Left hindlimb (tissue), 1 donor: ENCODE results near the gene IL1B.
A peak's percentile ranks its signal among the peaks of the same experiment; 100 is the strongest.

Experiments
- DNase-seq: peaks from one replicate; pipeline ENCODE4 v3.0.0-alpha.2; 2018

The IL1B gene

DNA sequence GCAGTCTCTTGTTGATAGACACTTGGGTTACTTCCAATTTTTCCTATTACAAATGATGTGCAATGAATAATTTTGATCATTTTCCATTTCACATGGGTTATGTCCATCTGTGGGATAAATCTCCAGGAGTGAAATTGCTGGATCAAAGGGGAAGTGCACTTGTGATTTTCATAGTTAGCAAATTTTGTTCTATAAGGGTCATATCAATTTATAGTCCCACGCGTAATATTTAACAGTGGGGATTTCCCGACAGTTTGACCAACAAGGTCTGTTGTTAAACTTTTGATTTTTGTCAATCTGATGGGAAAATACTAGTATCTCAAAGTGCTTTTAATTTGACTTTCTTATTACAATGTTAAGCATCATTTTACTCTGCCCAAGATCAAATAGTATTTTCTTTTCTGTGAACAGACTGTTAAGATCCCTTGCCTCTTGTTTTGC lies 8.3 kb downstream of the IL1B start:
- no peak for DNase-seq

GRCh38 chr2:112827604-112828185 lies 8.9 kb downstream of the IL1B start:
- no peak for DNase-seq

GRCh38 chr2:112827009-112827408 lies 9.6 kb downstream of the IL1B start:
- no peak for DNase-seq

GRCh38 chr2:112825706-112826105 lies 10.9 kb downstream of the IL1B start:
- DNase-seq, result no peak

DNA sequence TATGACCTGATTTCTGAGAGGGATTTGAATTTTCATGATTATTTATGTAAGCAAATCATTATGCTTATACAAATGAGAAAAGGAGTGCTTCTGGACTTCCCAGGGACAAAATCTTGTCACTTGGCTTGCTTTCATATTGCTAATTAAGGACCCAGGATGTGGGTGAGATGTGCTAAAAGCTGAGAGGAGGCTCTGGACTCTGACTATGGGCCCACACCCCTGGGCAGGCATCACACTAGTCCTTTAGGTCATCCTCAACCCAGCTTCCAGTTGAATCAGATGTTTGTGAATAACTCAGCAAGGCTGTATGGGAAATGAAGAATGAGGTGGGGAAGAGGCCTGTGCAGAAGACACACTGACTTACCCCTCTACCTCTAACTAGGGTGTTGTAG lies 11.9 kb downstream of the IL1B start:
- no peak for DNase-seq

DNA sequence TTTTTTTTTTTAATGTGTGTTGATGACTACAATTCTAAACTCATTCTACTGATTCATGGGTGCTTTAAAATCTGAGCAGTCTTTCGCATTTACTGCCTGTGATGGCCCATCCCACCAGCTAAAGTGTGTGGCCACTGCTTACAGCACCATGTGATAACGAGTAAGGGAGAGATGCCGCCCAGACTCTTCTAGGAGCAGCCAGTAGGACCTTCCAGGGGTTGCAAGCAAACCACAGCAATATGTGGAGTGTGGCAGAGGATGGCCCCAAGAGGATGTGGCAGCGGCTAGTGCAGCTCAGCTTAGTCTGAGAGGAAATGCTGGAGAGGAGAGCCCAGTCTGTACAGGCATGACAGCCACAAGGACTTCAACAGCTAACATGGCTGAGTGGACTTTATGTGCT lies 14.9 kb downstream of the IL1B start:
- DNase-seq, result no peak

- DNase-seq, result no peak
These were observed 15.4 kb downstream of the IL1B start for GRCh38 chr2:112821142-112821541.

- DNase-seq, result no peak
These were observed 16.2 kb downstream of the IL1B start for GRCh38 chr2:112820343-112820742.

DNA sequence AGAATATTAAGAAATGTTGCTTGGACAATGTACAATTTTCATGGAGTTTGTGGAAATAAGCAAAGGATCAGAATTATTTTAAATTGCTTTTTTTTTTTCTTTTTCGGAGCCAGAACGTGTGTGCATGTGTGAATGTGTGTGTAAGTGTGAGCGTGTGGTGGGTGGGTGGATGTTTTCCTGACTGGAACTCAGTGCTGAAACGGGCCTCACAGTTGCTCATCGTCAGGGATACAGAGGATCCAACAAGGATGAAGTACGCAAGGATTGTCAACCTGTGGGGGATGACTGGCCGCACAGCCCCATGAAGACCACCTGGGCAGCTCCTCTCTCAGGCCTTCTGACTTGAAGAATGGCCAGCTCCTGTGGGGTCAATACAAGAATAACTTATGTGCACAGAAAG lies 17.5 kb downstream of the IL1B start:
- no peak for DNase-seq

DNA sequence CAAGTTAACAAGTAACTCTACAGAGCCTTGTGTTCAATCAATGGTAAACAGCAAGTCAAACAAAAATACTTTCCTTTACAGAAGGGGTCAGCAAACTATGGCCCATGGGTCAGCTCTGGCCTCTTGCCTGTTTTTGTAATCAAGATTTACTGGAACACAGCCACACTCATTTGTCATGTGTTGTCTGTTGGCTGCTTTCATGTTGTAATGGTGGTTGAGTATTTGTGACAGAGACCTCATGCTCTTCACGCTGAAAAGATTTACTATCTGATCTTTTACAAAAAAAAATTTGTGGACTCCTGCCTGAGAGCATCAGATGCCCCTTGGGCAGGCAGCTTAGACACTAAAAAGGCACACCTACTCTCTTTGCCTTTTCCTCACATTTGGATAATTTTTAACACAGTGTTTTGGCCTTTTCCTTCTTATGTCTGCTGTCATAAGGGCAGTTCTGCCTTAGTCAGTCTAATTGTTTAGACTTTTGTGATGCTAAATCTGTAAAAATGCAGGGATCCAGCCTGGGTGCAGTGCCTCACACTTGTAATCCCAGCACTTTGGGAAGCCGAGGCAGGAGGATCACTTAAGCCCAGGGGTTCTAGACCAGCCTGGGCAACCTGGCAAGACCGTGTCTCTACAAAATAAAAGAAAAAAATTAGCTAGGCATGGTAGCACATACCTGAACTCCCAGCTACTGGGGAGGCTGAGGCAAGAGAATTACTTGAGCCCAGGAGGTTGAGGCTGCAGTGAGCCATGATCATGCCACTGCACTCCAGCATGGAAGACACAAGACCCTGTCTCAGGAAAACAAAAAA lies 18.3 kb downstream of the IL1B start:
- DNase-seq, result no peak

DNA sequence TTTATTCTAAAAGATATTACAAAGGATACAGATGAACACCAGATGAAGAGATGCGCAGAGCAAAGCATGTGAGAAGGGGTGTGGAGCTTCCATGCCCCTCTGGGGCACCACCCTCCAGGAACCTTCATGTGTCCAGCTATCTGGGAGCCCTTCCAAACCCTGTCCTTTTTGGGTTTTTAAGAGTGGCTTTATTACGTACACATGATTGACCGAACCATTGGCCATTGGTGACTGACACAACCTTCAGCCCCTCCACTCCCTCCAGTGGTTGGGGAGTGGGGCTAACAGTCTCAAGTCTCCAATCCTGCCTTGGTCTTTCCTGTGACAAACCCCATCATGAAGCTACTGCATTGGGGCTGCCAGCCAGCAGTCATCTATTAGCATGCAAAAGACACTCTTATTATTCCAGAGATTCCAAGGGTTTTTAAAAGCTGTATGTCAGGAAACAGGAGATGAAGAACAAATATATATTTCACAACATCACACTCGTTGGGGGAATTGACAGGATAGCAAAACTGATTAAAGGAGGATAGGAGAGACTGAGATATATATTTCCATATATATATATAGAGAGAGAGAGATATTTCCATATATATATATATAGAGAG lies 19.4 kb downstream of the IL1B start:
- DNase-seq, result no peak

GRCh38 chr2:112814278-112814677 lies 22.3 kb downstream of the IL1B start:
- no peak for DNase-seq

- DNase-seq, result no peak
These were observed 23.2 kb downstream of the IL1B start for GRCh38 chr2:112813280-112813966.

- peak; percentile 48 for DNase-seq
These were observed 24.0 kb downstream of the IL1B start for GRCh38 chr2:112812318-112813267.

- DNase-seq, result no peak
These were observed 24.7 kb downstream of the IL1B start for GRCh38 chr2:112811841-112812306.

DNA sequence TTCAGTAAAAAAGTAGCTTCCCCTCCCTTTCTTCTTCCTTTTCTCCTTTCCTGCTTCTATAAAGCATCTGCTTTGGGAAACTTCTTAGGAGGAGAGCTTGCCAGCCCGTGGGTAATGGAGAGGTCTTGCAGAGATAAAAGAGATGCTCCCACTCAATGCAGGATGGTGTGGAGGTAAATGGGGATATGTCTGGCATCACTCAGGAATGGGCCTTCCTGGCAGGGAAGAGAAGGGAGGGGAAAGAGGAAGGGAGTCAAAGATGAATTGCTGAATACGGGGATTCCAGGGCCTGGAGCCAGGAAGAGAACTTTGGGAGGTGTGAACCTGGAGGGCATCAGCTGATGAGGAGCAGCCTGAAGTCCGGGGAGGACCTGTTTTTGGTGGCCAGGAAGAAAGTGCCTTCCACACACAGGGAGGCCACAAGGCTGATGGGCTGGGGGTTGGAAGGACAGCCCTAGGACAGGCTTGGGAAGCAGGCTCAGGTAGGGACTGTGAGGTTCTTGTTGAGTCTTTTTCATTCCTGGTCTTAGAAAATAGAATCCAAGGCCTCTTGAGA lies 25.2 kb downstream of the IL1B start:
- no peak for DNase-seq

GRCh38 chr2:112809112-112809511 lies 27.5 kb downstream of the IL1B start:
- DNase-seq, result no peak

- DNase-seq, result no peak
These were observed 29.3 kb downstream of the IL1B start for GRCh38 chr2:112807233-112807807.

DNA sequence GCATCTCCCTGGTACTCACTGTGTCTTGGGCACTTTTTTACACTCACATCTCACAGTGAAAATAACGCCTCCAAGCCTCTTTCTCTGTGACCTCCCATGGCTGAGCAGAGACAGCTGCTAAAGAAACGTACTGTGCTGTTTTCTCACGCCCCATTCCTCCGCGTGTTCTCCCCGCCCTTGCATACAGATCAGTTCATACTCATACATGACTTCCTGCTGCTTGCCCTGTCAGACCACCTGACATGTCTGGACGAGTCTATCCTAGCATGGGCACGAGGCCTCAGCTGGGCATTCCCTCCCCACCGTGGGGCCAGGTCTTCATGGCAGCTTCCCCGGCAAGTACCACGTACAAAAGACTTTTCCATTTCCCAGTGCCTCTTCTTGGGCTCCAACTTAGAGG lies 31.0 kb downstream of the IL1B start:
- DNase-seq, result no peak

DNA sequence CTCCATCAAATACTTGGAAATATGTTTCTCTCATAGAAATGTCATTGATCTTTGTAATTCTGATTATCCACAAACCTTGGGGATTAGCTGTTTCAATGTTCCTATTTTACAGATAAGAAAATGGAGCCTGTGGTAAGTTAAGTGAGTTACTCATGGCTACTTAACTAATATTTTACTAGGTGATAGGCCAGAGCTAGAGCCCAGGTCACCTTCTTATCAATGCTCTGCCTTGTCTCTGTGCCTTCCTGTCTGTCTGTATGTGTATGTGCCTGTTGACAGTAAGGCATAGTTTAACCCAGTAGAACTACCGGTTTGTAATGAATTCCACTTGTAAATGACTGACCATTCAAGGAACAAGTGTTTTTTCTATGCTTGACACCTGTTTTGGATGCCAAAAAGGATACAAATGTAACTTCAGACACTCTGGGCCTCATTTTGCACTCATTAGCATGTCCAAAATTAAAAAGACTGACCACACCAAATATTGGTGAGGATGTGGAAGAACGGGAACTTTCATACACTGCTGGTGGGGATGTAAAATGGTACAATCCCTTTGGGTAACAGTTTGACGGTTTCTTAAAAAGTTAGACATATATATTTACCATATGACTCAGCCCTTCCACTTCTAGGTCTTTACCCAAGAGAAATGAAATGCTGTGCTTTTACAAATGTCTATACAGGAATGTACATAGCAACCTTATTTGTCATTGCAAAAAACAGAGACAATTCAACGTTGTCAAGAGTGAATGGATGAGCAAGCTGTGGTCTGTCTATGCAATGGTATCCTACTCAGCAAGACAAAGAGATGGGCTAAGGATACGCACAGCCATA lies 32.7 kb downstream of the IL1B start:
- no peak for DNase-seq
